Measurements from ENCODE around the gene DYNC1H1.

The DYNC1H1 gene

DNA sequence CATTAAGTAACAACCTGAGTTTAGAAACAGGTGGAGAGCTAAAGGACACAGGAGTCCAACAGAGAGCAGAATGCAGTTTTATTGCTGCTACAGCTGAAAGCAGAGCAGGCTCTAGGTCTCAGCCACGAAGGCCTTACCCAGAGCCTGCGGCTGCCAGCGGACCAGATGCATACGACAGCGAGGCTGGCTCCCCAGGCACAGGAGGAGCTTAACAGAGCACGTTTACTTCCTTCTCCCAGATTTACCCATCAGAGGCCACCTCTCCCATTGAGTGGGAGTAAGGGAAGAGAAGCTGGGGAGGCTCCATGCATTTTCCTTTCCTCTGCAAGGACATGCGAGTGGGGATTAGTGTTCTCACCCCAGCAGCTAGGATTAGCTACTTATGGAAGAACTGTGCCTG, 22.6 kb downstream of the DYNC1H1 start:
- no peak for DNase-seq (ENCODE audit: low read depth in 2 of 2)
- TF ChIP-seq, protein P1, sequence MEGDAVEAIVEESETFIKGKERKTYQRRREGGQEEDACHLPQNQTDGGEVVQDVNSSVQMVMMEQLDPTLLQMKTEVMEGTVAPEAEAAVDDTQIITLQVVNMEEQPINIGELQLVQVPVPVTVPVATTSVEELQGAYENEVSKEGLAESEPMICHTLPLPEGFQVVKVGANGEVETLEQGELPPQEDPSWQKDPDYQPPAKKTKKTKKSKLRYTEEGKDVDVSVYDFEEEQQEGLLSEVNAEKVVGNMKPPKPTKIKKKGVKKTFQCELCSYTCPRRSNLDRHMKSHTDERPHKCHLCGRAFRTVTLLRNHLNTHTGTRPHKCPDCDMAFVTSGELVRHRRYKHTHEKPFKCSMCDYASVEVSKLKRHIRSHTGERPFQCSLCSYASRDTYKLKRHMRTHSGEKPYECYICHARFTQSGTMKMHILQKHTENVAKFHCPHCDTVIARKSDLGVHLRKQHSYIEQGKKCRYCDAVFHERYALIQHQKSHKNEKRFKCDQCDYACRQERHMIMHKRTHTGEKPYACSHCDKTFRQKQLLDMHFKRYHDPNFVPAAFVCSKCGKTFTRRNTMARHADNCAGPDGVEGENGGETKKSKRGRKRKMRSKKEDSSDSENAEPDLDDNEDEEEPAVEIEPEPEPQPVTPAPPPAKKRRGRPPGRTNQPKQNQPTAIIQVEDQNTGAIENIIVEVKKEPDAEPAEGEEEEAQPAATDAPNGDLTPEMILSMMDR (IDR thresholded peaks at IDR 0.05; ENCODE audit: low read depth, low read length) = no peak
- no peak overlapping the region for H3K4me3 ChIP-seq (replicated peaks in 1 of 2; ENCODE audit: low read depth in 2 of 2, low read length in 2 of 2)

DNA sequence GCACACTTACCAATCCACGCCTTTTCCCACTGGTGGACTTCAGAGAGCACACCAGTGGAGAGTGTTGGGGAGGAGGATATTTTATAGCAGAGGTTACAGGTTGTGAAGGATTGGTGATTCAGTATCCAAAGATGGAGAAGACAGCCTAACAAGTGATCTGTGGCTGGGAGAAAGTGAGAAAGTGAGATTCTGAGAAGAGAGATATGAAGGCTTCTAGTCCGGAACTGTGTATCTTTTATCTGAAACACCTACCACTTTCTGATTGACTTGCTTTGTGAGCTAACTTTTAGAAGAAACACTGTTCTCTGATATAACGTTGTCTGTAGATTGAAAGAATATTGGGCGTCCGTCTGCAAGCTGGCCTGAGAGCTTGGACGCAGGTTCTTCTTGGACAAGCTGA, 24.0 kb downstream of the DYNC1H1 start:
- TF ChIP-seq, protein P1 (IDR thresholded peaks at IDR 0.05; ENCODE audit: low read depth, low read length) = no peak
- DNase-seq (ENCODE audit: low read depth in 2 of 2) = no peak

DNA sequence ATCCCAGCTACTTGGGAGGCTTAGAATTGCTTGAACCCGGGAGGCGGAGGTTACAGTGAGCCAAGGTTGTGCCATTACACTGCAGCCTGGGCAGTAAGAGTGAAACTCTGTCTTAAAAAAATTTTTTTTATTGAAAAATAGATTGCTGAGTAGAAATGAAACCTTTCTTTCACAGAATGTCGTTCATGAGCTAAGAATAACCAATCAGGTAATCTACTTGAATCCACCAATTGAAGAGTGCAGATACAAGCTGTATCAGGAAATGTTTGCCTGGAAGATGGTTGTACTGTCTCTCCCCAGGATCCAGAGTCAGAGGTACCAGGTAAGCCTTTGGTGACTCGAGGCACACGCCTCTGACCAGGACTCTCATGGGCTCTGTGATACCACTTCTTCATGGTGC, 27.0 kb downstream of the DYNC1H1 start:
- TF ChIP-seq, protein P1 (IDR thresholded peaks at IDR 0.05; ENCODE audit: low read depth, low read length) = no peak

More for the DNA sequence above, 24.0 kb downstream of the DYNC1H1 start:
- H3K4me3 ChIP-seq (replicated peaks in 1 of 2; ENCODE audit: low read depth in 2 of 2, low read length in 2 of 2) = no peak overlapping the region

DNA sequence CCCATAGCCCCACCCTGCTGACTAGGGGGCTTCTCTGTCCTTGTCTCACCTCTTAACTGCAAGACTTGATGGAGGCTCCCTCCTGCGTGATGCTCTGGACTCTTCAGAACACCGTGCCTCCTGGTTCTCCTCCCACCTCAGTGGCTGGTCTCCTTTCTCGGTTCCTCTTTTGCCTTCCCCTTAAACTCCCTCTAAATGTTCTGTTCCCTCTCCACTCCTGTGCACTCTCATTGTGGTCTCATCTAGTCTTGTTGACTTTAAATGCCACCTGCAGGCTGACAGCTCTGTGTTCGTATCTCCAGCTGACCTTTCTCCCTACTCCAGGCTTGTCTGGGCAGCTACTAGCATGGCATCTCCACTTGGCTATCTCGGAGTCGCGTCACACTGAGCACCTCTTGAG, 28.3 kb downstream of the DYNC1H1 start:
- no peak for DNase-seq (ENCODE audit: low read depth in 2 of 2)
- no peak overlapping the region for H3K4me3 ChIP-seq (replicated peaks in 1 of 2; ENCODE audit: low read depth in 2 of 2, low read length in 2 of 2)
- TF ChIP-seq, protein P1 (IDR thresholded peaks at IDR 0.05; ENCODE audit: low read depth, low read length) = no peak

More for the DNA sequence above, 27.0 kb downstream of the DYNC1H1 start:
- DNase-seq (ENCODE audit: low read depth in 2 of 2) = no peak
- no peak overlapping the region for H3K4me3 ChIP-seq (replicated peaks in 1 of 2; ENCODE audit: low read depth in 2 of 2, low read length in 2 of 2)

GRCh38 chr14:101997429-101998336, 33.3 kb downstream of the DYNC1H1 start:
- TF ChIP-seq, protein P1 (IDR thresholded peaks at IDR 0.05; ENCODE audit: low read depth, low read length) = no peak
- no peak for DNase-seq (ENCODE audit: low read depth in 2 of 2)

DNA sequence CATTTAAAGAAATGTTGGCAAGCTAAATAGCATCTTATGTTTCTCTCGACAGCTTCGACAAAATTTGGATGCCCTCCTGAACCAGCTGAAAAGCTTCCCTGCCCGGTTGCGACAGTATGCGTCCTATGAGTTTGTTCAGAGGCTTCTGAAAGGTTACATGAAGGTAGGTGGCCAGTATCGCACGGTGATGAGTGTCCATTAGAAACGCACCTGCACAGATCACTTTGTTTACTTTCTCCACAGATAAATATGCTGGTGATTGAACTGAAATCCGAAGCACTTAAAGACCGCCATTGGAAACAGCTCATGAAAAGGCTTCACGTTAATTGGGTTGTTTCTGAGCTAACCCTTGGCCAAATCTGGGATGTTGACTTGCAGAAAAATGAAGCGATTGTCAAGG, 36.5 kb downstream of the DYNC1H1 start:
- no peak for DNase-seq (ENCODE audit: low read depth in 2 of 2)
- H3K4me3 ChIP-seq (replicated peaks in 1 of 2; ENCODE audit: low read depth in 2 of 2, low read length in 2 of 2) = no peak overlapping the region
- TF ChIP-seq, protein P1 (IDR thresholded peaks at IDR 0.05; ENCODE audit: low read depth, low read length) = no peak

More at GRCh38 chr14:101997429-101998336, 33.3 kb downstream of the DYNC1H1 start:
- H3K4me3 ChIP-seq (replicated peaks in 1 of 2; ENCODE audit: low read depth in 2 of 2, low read length in 2 of 2) = no peak overlapping the region
